Stimulated activated CD4-positive, alpha-beta T cell treated with anti-CD3 and anti-CD28 coated beads, Interleukin-4, amount 100 ng/mL, for 1 hour (primary cell): Measurements from ENCODE around the gene SLC12A8.

ENCODE experiments used
- DNase-seq: peaks from one replicate; pipeline ENCODE4 v3.0.0-alpha.2; 2020

Gene SLC12A8

GRCh38 chr3:125213946-125214542 is 1.5 kb upstream of the SLC12A8 start:
- no peak for DNase-seq

- DNase-seq, result no peak
Observed at GRCh38 chr3:125213364-125213755, 812 bp upstream of the SLC12A8 start.

GRCh38 chr3:125212091-125212508 is 448 bp downstream of the SLC12A8 start:
- no peak for DNase-seq

GRCh38 chr3:125211523-125212090 is 941 bp downstream of the SLC12A8 start:
- DNase-seq, result no peak

GRCh38 chr3:125207949-125208568 is 4.5 kb downstream of the SLC12A8 start:
- no peak for DNase-seq

- no peak for DNase-seq
Observed at GRCh38 chr3:125207507-125207906, 5.0 kb downstream of the SLC12A8 start.

GRCh38 chr3:125206934-125207333 is 5.6 kb downstream of the SLC12A8 start:
- no peak for DNase-seq

- no peak for DNase-seq
Observed at GRCh38 chr3:125203731-125204130, 8.8 kb downstream of the SLC12A8 start.

GRCh38 chr3:125202197-125202596 is 10.4 kb downstream of the SLC12A8 start:
- no peak for DNase-seq

- no peak for DNase-seq
Observed at GRCh38 chr3:125200731-125201139, 11.8 kb downstream of the SLC12A8 start.

- DNase-seq, result no peak
Observed at GRCh38 chr3:125194849-125195601, 17.5 kb downstream of the SLC12A8 start.

GRCh38 chr3:125194061-125194848 is 18.3 kb downstream of the SLC12A8 start:
- DNase-seq, result no peak

- DNase-seq, result no peak
Observed at GRCh38 chr3:125192190-125193035, 20.1 kb downstream of the SLC12A8 start.

GRCh38 chr3:125191730-125192129 is 20.8 kb downstream of the SLC12A8 start:
- DNase-seq, result no peak

GRCh38 chr3:125191256-125191655 is 21.3 kb downstream of the SLC12A8 start:
- DNase-seq, result no peak

GRCh38 chr3:125190786-125191185 is 21.8 kb downstream of the SLC12A8 start:
- no peak for DNase-seq

- DNase-seq, result no peak
Observed at GRCh38 chr3:125189378-125190165, 23.0 kb downstream of the SLC12A8 start.

- DNase-seq, result no peak
Observed at GRCh38 chr3:125188955-125189354, 23.6 kb downstream of the SLC12A8 start.

- no peak for DNase-seq
Observed at GRCh38 chr3:125187599-125187910, 25.0 kb downstream of the SLC12A8 start.

- no peak for DNase-seq
Observed at GRCh38 chr3:125186800-125187598, 25.5 kb downstream of the SLC12A8 start.
